Suprapubic skin (tissue), 4 donors: ENCODE data around the gene MS4A3. TPM values are rescaled to one million over a fixed set of nuclear protein-coding genes. Genes with fewer than 3 reads are reported as not detected.

Source experiments
- DNase-seq, 2 donors: peaks; one replicate each; pipeline ENCODE4 v3.0.0-alpha.2; 2019; ENCODE audit warnings: low spot score in 2 of 2
- H3K27ac ChIP-seq: fragments of 200-600 bp; sonication (generic); one replicate; pipeline ENCODE4 v1.5.1; 2019
- H3K27me3 ChIP-seq: fragments of 200-600 bp; sonication (generic); one replicate; pipeline ENCODE4 v1.5.1; 2019
- H3K36me3 ChIP-seq: fragments of 200-600 bp; sonication (generic); one replicate; pipeline ENCODE4 v1.5.1; 2019
- H3K4me1 ChIP-seq: fragments of 200-600 bp; sonication (generic); one replicate; pipeline ENCODE4 v1.5.1; 2019
- H3K4me3 ChIP-seq: fragments of 200-600 bp; sonication (generic); one replicate; pipeline ENCODE4 v1.5.1; 2019; ENCODE audit warnings: mild to moderate bottlenecking
- H3K9me3 ChIP-seq: fragments of 200-600 bp; sonication (generic); one replicate; pipeline ENCODE4 v1.5.1; 2019
- EP300 ChIP-seq: sonication (generic); formaldehyde crosslinking; IDR thresholded peaks from one replicate; pipeline ENCODE4 v1.6.1; 2017; ENCODE audit warnings: antibody characterized with exemption
- POLR2A ChIP-seq, 2 donors: fragments of 450-650 bp; IDR thresholded peaks; one replicate each; pipeline ENCODE4 v1.6.1; 2017; ENCODE audit warnings: antibody characterized with exemption in 2 of 2, mild to moderate bottlenecking in 2 of 2, moderate library complexity in 2 of 2
- POLR2AphosphoS5 ChIP-seq, 3 donors: sonication (generic); formaldehyde crosslinking; IDR thresholded peaks; one replicate each; pipeline ENCODE4 v1.6.1; 2017; ENCODE audit warnings: antibody characterized with exemption in 3 of 3
- WGBS: methylation state at CpG from one replicate; pipeline ENCODE4 v1.1.5; 2018; 5-methylcytosine and 5-hydroxymethylcytosine counted together
- total RNA-seq, 4 donors: library from RNA; depleted of rRNA; stranded (reverse); fragments of >200 nt; gene quantifications; one replicate each; pipeline ENCODE4 v1.1.0, GENCODE V29; 2016
- TF ChIP-seq, protein P1 (sequence below), 2 donors: fragments of 200-600 bp in 1 of 2; fragments of 450-650 bp in 1 of 2; sonication (generic) in 1 of 2; IDR thresholded peaks; one replicate each; pipeline ENCODE4 v1.5.1; 2016 to 2019; ENCODE audit warnings: antibody characterized with exemption in 2 of 2, mild to moderate bottlenecking in 1 of 2, moderate library complexity in 1 of 2

MS4A3 gene
- total RNA-seq, 4 donors from 2014 or later: not detected

DNA sequence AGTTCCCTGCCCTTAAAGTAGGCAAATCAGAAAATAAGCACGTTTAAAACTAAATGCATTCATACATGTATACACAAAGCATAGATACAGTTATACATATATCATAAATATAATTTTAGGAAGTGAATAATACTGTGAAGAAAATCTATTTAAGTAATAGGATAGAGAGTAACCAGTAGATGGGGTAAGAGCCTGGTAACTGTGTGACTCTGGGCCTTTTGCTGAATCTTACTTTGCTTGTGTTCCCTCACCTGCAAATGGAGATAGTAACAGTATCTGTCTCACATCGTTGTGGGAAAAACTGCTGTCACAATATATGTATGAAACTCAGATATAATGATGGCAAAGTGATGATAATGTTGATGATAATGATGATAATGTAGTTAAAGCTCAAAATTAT lies 61.9 kb downstream of the MS4A3 start:
- Histone ChIP-seq H3K4me3 (no peak overlapping the region), H3K27me3 (no peaks in the 10 kb centered on the region), H3K27ac (no peak overlapping the region), H3K36me3 (no peaks in the 10 kb centered on the region), H3K9me3 (no peaks in the 10 kb centered on the region), H3K4me1 (no peaks in the 10 kb centered on the region)
- DNase-seq: no peak
- TF ChIP-seq POLR2AphosphoS5 (IDR thresholded peaks at IDR 0.05) (no peak), EP300 (no peak), POLR2A (IDR thresholded peaks at IDR 0.05) (no peak)
- TF ChIP-seq, protein P1, sequence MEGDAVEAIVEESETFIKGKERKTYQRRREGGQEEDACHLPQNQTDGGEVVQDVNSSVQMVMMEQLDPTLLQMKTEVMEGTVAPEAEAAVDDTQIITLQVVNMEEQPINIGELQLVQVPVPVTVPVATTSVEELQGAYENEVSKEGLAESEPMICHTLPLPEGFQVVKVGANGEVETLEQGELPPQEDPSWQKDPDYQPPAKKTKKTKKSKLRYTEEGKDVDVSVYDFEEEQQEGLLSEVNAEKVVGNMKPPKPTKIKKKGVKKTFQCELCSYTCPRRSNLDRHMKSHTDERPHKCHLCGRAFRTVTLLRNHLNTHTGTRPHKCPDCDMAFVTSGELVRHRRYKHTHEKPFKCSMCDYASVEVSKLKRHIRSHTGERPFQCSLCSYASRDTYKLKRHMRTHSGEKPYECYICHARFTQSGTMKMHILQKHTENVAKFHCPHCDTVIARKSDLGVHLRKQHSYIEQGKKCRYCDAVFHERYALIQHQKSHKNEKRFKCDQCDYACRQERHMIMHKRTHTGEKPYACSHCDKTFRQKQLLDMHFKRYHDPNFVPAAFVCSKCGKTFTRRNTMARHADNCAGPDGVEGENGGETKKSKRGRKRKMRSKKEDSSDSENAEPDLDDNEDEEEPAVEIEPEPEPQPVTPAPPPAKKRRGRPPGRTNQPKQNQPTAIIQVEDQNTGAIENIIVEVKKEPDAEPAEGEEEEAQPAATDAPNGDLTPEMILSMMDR (IDR thresholded peaks at IDR 0.05): no peak
- 67% methylated on average over 2 of the region's 2 CpGs for WGBS

DNA sequence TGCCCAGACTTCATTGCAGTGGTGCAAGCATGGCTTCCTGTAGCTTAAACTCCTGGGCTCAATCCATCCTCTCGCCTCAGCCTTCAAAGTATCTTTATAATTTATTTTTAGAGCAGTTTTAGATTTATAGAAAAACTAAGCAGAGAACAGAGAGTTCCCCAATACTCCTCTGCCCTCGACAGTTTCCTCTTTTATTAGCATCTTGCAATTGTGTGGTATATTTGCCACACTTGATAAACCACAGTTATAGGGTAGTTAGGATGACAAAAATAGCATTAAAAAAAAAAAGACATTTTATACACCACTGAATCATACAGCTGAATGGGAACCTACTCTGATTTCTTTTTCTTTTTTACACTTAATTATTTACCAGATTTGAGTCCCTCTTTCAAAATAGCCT lies 63.2 kb downstream of the MS4A3 start:
- no peaks in the 10 kb centered on the region for H3K4me1 ChIP-seq
- H3K9me3 ChIP-seq: no peaks in the 10 kb centered on the region
- no peaks in the 10 kb centered on the region for H3K27me3 ChIP-seq
- no peak overlapping the region for H3K4me3 ChIP-seq
- WGBS: 70% methylated on average over 2 of the region's 2 CpGs
- no peaks in the 10 kb centered on the region for H3K36me3 ChIP-seq
- H3K27ac ChIP-seq: no peak overlapping the region
- TF ChIP-seq, protein P1 (IDR thresholded peaks at IDR 0.05): no peak
- TF ChIP-seq POLR2AphosphoS5 (IDR thresholded peaks at IDR 0.05) (no peak), EP300 (no peak), POLR2A (IDR thresholded peaks at IDR 0.05) (no peak)
- no peak for DNase-seq

Other genes starting within 250 kb of the MS4A3 start
- gene MRPL16, start 245.9 kb upstream of the MS4A3 start, total RNA-seq: 10 to 100 TPM; 27.8 to 42.0 (median 32.4) TPM
- gene CBLIF, start 211.2 kb upstream of the MS4A3 start, total RNA-seq: not detected
- gene TCN1, start 190.2 kb upstream of the MS4A3 start, total RNA-seq: 1 to 10 TPM in 3 of 4 donors, under 1 TPM in 1; 0.76 to 5.3 (median 1.8) TPM
- gene OOSP3, start 177.9 kb upstream of the MS4A3 start, total RNA-seq: not detected
- gene OOSP1, start 118.2 kb upstream of the MS4A3 start, total RNA-seq: not detected
- not detected for gene OOSP4A, start 92.6 kb upstream of the MS4A3 start, total RNA-seq
- gene OOSP4B, start 39.5 kb upstream of the MS4A3 start, total RNA-seq: not detected
- not detected for gene OOSP2, start 16.3 kb upstream of the MS4A3 start, total RNA-seq
- 1 to 10 TPM in 2 of 4 donors, under 1 TPM in 1, not detected in 1; 0.32 to 1.5 (median 1.2) TPM for gene MS4A2, start 32.0 kb downstream of the MS4A3 start, total RNA-seq
- 10 to 100 TPM in 2 of 4 donors, 1 to 10 TPM in 2; 6.9 to 13.4 (median 9.2) TPM for gene MS4A6A, start 126.4 kb downstream of the MS4A3 start, total RNA-seq
- 1 to 10 TPM in 1 of 4 donors, under 1 TPM in 2, not detected in 1; 0.60 to 5.1 (median 0.98) TPM for gene MS4A4E, start 186.5 kb downstream of the MS4A3 start, total RNA-seq
- gene MS4A4A, start 224.0 kb downstream of the MS4A3 start, total RNA-seq: 1 to 10 TPM; 2.1 to 4.8 (median 2.4) TPM